ENCODE measurements around the gene CTRB1. TPM values are rescaled to one million over a fixed set of nuclear protein-coding genes. Genes with fewer than 3 reads are reported as not detected.

The CTRB1 gene
- total RNA-seq, 4 donors from 2014 or later, result 0.69 TPM; not detected in 3

GRCh38 chr16:75235721-75236193, 17.0 kb downstream of the CTRB1 start:
- DNase-seq (ENCODE audit: low spot score) (no peak), ATAC-seq (ENCODE audit: low FRiP score) (no peak)
- TF ChIP-seq, protein P1, sequence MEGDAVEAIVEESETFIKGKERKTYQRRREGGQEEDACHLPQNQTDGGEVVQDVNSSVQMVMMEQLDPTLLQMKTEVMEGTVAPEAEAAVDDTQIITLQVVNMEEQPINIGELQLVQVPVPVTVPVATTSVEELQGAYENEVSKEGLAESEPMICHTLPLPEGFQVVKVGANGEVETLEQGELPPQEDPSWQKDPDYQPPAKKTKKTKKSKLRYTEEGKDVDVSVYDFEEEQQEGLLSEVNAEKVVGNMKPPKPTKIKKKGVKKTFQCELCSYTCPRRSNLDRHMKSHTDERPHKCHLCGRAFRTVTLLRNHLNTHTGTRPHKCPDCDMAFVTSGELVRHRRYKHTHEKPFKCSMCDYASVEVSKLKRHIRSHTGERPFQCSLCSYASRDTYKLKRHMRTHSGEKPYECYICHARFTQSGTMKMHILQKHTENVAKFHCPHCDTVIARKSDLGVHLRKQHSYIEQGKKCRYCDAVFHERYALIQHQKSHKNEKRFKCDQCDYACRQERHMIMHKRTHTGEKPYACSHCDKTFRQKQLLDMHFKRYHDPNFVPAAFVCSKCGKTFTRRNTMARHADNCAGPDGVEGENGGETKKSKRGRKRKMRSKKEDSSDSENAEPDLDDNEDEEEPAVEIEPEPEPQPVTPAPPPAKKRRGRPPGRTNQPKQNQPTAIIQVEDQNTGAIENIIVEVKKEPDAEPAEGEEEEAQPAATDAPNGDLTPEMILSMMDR (IDR thresholded peaks at IDR 0.05), result no peak

GRCh38 chr16:75236232-75236631, 17.4 kb downstream of the CTRB1 start:
- ATAC-seq (ENCODE audit: low FRiP score) (no peak), DNase-seq (ENCODE audit: low spot score) (no peak)
- TF ChIP-seq, protein P1 (IDR thresholded peaks at IDR 0.05), result no peak

DNA sequence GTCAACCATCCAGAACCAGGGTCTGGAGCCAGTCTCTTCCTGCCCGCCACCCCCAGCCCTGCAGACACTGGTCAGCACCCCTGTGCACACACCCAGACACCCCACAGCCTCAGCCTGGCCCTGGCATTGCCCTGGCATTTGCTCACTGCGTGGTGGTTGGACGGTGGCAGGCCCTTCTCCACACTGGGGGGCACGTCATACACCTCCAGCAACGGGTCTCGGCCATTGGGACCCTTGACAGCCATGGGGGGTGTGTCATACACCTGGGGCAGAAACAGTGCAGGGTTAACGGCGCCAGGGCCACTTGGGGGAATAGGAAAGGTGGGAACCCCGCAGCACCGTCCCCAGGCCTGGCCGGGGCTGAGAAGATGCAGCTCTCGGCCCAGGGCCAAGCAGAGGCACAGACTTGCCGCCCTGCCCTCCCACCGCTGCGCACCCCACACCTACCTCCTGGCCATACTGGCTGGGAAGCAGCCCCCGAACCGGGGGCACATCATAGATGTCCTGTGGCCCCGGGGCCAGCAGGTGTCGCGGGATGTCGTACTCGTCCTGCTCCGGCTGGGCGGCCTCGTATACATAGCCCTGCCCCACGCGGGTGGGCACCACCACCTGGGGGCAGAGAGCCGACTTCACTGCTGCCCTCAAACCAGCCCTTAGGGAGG, 18.1 kb downstream of the CTRB1 start:
- ATAC-seq (ENCODE audit: low FRiP score) (no peak), DNase-seq (ENCODE audit: low spot score) (no peak)
- TF ChIP-seq, protein P1 (IDR thresholded peaks at IDR 0.05), result no peak

- ATAC-seq (ENCODE audit: low FRiP score), result no peak
- no peak for DNase-seq (ENCODE audit: low spot score)
- TF ChIP-seq, protein P1 (IDR thresholded peaks at IDR 0.05), result no peak
These were observed 18.8 kb downstream of the CTRB1 start for GRCh38 chr16:75237398-75238131.

- ATAC-seq (ENCODE audit: low FRiP score), result peak; percentile 48
- TF ChIP-seq, protein P1 (IDR thresholded peaks at IDR 0.05), result no peak
These were observed 19.5 kb downstream of the CTRB1 start for GRCh38 chr16:75238132-75238852.

GRCh38 chr16:75238853-75239541, 20.2 kb downstream of the CTRB1 start:
- no peak for DNase-seq (ENCODE audit: low spot score)
- TF ChIP-seq, protein P1 (IDR thresholded peaks at IDR 0.05), result no peak
- ATAC-seq (ENCODE audit: low FRiP score), result peak; percentile 5

More at GRCh38 chr16:75238132-75238852, 19.5 kb downstream of the CTRB1 start:
- DNase-seq (ENCODE audit: low spot score), result no peak
